AG10803 (cell line): ENCODE data around the gene LHFPL3.

Experiments used
- DNase-seq: peaks from one replicate; pipeline ENCODE4 v3.0.0; 2010; ENCODE audit warnings: low read depth
- H3K4me3 ChIP-seq: 2 replicates; pipeline ENCODE4 v1.5.1; 2011; ENCODE audit warnings: mild to moderate bottlenecking, low read length, control low read depth
- TF ChIP-seq, protein P1 (sequence below): conservative IDR thresholded peaks from 2 replicates; pipeline ENCODE4 v1.5.1; 2011; ENCODE audit warnings: mild to moderate bottlenecking, low read length, control low read depth, inconsistent platforms

LHFPL3 gene

DNA sequence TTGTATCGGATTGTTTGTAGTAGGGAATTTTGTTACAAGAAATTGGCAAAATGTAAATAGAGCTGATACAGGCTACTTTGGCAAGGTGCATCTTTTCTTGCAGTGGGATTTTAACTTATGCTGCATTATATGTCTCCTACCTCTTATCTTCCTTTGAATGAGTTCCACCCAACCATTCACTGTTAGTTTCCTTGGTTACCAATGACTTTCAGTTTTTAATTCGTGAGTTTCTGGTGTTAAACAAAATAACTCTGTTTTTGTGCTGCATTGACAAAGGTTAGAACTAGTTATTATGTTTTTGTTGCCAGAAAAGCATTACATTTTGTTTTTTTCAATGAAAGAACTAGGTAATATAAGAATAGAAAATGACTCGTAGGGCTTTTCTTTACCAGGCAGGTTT, 327.2 kb downstream of the LHFPL3 start:
- DNase-seq: no peak
- no peak overlapping the region for H3K4me3 ChIP-seq
- TF ChIP-seq, protein P1, sequence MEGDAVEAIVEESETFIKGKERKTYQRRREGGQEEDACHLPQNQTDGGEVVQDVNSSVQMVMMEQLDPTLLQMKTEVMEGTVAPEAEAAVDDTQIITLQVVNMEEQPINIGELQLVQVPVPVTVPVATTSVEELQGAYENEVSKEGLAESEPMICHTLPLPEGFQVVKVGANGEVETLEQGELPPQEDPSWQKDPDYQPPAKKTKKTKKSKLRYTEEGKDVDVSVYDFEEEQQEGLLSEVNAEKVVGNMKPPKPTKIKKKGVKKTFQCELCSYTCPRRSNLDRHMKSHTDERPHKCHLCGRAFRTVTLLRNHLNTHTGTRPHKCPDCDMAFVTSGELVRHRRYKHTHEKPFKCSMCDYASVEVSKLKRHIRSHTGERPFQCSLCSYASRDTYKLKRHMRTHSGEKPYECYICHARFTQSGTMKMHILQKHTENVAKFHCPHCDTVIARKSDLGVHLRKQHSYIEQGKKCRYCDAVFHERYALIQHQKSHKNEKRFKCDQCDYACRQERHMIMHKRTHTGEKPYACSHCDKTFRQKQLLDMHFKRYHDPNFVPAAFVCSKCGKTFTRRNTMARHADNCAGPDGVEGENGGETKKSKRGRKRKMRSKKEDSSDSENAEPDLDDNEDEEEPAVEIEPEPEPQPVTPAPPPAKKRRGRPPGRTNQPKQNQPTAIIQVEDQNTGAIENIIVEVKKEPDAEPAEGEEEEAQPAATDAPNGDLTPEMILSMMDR: no peak

DNA sequence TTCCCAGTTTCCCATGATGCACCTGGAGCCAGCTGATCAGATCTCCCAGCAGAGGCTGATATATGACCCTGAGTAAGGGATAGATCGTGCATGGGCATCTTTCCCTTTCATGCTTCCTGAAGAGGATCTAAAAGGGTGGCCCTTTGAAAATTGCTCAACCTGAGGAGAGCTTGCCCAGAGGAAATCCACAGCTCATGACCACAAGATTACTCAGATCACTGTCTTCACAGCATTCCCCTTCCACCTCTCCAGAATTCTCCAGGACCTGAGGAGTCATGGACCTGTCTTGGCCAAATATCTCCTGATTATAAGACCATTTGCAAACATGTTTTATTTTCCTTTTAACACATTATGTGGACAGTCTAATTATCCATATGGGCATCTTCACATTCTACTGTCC, 328.1 kb downstream of the LHFPL3 start:
- H3K4me3 ChIP-seq: no peak overlapping the region
- TF ChIP-seq, protein P1: no peak
- DNase-seq: peak; percentile 5

DNA sequence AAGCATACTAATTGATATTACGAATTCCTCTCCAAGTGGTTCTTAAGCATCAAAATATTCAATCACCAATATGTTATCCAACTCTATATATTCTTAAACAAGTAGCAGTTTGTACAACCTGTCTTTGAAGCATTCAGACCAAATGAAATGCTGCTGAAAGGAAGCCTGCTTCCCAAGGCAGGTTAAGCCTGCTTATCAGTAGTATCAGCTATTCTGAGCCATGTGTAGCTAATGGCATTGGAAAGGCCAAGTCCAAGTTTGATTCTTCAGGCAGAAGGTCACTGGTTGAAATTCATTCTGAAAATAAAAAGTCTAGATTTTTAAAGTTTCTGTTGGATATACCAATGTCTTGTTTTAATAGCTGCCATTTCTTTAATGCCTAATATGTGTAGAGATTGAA, 328.7 kb downstream of the LHFPL3 start:
- H3K4me3 ChIP-seq: no peak overlapping the region
- TF ChIP-seq, protein P1: no peak
- no peak for DNase-seq

DNA sequence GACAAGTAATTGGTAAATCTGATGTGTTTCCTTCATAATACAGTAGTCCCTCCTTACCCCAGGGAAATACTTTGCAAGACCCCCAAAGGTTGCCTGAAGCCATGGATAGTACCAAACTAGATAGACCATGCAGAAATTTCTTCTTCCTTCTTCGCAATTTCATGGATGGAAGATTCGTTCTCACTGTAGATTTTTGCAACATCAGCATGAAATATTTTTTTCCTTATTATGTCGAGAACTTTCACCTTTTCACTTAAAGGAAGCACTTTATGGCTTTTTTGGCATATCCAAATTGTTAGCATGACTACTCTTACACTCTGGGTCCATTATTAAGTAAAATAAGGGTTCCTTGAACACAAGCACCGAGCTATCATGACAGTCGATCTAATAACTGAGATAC, 333.2 kb downstream of the LHFPL3 start:
- no peak overlapping the region for H3K4me3 ChIP-seq
- DNase-seq: no peak
- TF ChIP-seq, protein P1: no peak

DNA sequence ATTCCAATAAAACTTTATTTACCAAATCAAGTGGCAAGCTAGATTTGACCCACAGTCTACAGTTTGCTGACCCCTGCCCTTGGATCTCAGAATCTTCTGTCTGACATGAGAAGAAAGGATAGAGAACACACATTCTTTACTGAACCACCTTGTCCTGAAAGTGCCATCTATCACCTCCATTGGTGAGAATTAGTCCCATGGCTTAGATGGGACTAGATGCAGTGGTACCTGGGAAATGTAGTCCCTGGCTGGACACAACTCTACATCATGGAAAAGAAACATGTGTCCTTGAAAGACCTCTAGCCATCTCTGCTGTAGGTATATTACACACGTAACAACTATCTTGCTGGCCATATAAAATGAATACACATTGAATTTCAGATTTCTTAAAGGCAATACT, 336.2 kb downstream of the LHFPL3 start:
- TF ChIP-seq, protein P1: no peak
- no peak for DNase-seq
- H3K4me3 ChIP-seq: no peak overlapping the region

DNA sequence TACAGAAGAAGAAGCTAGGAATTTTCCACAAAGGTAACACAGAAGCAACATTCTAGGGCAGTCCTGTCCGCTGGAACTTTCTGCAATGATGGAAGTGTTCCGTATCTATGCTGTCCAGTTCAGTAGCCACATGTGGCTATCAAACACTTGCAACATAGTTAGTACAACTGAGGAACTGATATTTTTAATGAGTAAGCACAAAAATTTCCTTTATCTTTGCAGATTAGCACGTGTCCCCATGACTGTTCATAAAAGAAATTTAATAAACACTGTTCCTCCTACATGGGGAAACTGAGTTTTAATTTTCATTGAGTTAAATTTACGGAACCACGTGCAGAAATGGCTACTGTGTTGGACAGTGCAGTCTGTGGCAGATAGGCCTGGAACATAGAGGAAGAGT, 349.2 kb downstream of the LHFPL3 start:
- DNase-seq: no peak
- TF ChIP-seq, protein P1: no peak
- no peak overlapping the region for H3K4me3 ChIP-seq

DNA sequence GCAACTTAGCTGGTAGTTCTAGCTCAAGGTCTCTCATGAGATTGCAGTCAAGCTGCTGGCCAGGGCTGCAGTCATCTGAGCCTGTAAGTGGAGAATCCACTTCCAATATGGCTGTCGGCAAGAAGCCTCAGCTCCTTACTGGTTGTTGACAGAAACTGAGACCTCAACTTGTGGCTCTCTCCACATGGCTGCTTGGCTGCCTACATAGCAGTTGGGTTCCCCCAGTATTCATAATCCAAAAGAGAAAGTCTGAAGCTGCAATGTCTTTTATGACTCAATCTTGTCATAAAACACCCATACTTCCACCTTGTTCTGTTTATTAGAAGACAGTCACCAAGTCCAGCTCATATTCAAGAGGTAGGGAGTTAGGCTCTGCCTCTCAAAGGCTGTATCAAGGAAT, 350.7 kb downstream of the LHFPL3 start:
- TF ChIP-seq, protein P1: no peak
- H3K4me3 ChIP-seq: no peak overlapping the region
- DNase-seq: no peak
